SK-N-SH (cell line): ENCODE results near the gene UNC5B. TPM values are rescaled to one million over a fixed set of nuclear protein-coding genes. Genes with fewer than 3 reads are reported as not detected.

Experiments
- CTCF ChIA-PET: fragments of 300-600, 350-600 bp; formaldehyde crosslinking; extraction: SDS; loops from one replicate; lab custom pipeline; 2021; lab: Yijun Ruan, JAX
- POLR2A ChIA-PET: fragments of 350-600 bp; sonication (Branson Sonifier 250); formaldehyde crosslinking; extraction: SDS; loops from one replicate; lab custom pipeline; 2020; ENCODE audit warnings: antibody characterized with exemption, inconsistent platforms; lab: Yijun Ruan, JAX
- DNase-seq: peaks from one replicate; pipeline ENCODE4 v3.0.0; 2012
- H2AFZ ChIP-seq: fragments of 200-600 bp; sonication (generic); 2 replicates; pipeline ENCODE4 v1.8.1; 2016; ENCODE audit warnings: antibody characterized with exemption, mild to moderate bottlenecking, low read depth
- H3F3A ChIP-seq: fragments of 200-600 bp; sonication (generic); replicated peaks from 2 replicates; pipeline ENCODE3; 2016; ENCODE audit warnings: antibody characterized with exemption, mild to moderate bottlenecking; ENCODE audit not compliant: insufficient read depth
- H3K27ac ChIP-seq, 2 experiments: fragments of 200-500 bp in 1 of 2; fragments of 200-600 bp in 1 of 2; sonication (Bioruptor generic) in 1 of 2; sonication (generic), shearing (Covaris generic) in 1 of 2; 2 replicates each; pipeline versions ENCODE4 v1.5.1 to v1.6.1; 2014 to 2016; ENCODE audit warnings: low read depth in 2 of 2, inconsistent platforms in 1 of 2, low read length in 1 of 2, mild to moderate bottlenecking in 1 of 2, mixed read lengths in 1 of 2
- H3K27me3 ChIP-seq: fragments of 200-600 bp; sonication (generic), shearing (Covaris generic); 2 replicates; pipeline ENCODE4 v1.6.1; 2016; ENCODE audit warnings: mixed run types; ENCODE audit not compliant: insufficient read depth
- H3K36me3 ChIP-seq, 2 experiments: fragments of 200-500 bp in 1 of 2; fragments of 200-600 bp in 1 of 2; sonication (Bioruptor generic) in 1 of 2; sonication (generic) in 1 of 2; replicated peaks in 1 of 2; 2 replicates each; pipeline versions ENCODE3 to v1.5.1; 2014 to 2016; ENCODE audit warnings: low read length in 1 of 2, mild to moderate bottlenecking in 1 of 2; ENCODE audit not compliant: insufficient read depth in 2 of 2, control insufficient read depth in 1 of 2
- H3K4me1 ChIP-seq, 2 experiments: fragments of 200-500 bp in 1 of 2; fragments of 200-600 bp in 1 of 2; sonication (Bioruptor generic) in 1 of 2; sonication (generic), shearing (Covaris generic) in 1 of 2; 2 replicates each; pipeline versions ENCODE4 v1.5.1 to v1.6.1; 2014 to 2016; ENCODE audit warnings: low read depth in 1 of 2, low read length in 1 of 2, mixed run types in 1 of 2; ENCODE audit not compliant: insufficient read depth in 2 of 2, control insufficient read depth in 1 of 2
- H3K4me2 ChIP-seq: fragments of 200-600 bp; sonication (generic), shearing (Covaris generic); 2 replicates; pipeline ENCODE4 v1.6.1; 2017; ENCODE audit warnings: mixed run types
- H3K4me3 ChIP-seq, 2 experiments: fragments of 200-500 bp in 1 of 2; fragments of 200-600 bp in 1 of 2; sonication (Bioruptor generic) in 1 of 2; sonication (generic), shearing (Covaris generic) in 1 of 2; 2 replicates each; pipeline versions ENCODE4 v1.5.1 to v1.8.1; 2014 to 2016; ENCODE audit warnings: low read depth in 2 of 2, inconsistent platforms in 1 of 2, low read length in 1 of 2, mild to moderate bottlenecking in 1 of 2, mixed read lengths in 1 of 2, moderate library complexity in 1 of 2
- H3K79me2 ChIP-seq: fragments of 200-600 bp; sonication (generic); 2 replicates; pipeline ENCODE4 v1.8.1; 2017; ENCODE audit warnings: mild to moderate bottlenecking; ENCODE audit not compliant: insufficient read depth
- H3K9ac ChIP-seq: fragments of 200-600 bp; sonication (generic); 2 replicates; pipeline ENCODE4 v1.6.1; 2017; ENCODE audit warnings: mixed run types
- H3K9me2 ChIP-seq: fragments of 200-600 bp; sonication (generic); 2 replicates; pipeline ENCODE4 v1.6.1; 2017; ENCODE audit warnings: mixed run types
- H3K9me3 ChIP-seq: fragments of 200-600 bp; sonication (generic); 2 replicates; pipeline ENCODE4 v1.6.1; 2017; ENCODE audit warnings: mixed run types, mild to moderate bottlenecking, moderate library complexity
- H4K20me1 ChIP-seq: fragments of 200-600 bp; sonication (generic); 2 replicates; pipeline ENCODE4 v1.6.1; 2017; ENCODE audit warnings: mild to moderate bottlenecking, mixed run types; ENCODE audit not compliant: insufficient read depth
- CHD2 ChIP-seq: fragments of 150-350 bp; IDR thresholded peaks from 2 replicates; pipeline ENCODE4 v1.6.1; 2018; ENCODE audit warnings: low read length; ENCODE audit not compliant: partially characterized antibody
- FOXJ3 ChIP-seq: sonication (generic); formaldehyde crosslinking; IDR thresholded peaks from 2 replicates; pipeline ENCODE4 v1.5.1; 2020; ENCODE audit warnings: mild to moderate bottlenecking, missing genetic modification reagents
- GABPA ChIP-seq: IDR thresholded peaks from 2 replicates; pipeline ENCODE4 v1.4.0; 2012; ENCODE audit warnings: low read depth, mild to moderate bottlenecking
- GATA2 ChIP-seq: sonication (generic); formaldehyde crosslinking; IDR thresholded peaks from 2 replicates; pipeline ENCODE4 v1.5.0; 2020; ENCODE audit warnings: mild to moderate bottlenecking, missing genetic modification reagents
- JUND ChIP-seq: IDR thresholded peaks from 2 replicates; pipeline ENCODE4 v1.4.0; 2012
- MEF2A ChIP-seq: IDR thresholded peaks from 2 replicates; pipeline ENCODE4 v1.4.0; 2012; ENCODE audit warnings: low read depth, borderline replicate concordance
- NFIC ChIP-seq: IDR thresholded peaks from 2 replicates; pipeline ENCODE4 v1.4.0; 2012; ENCODE audit warnings: borderline replicate concordance
- NRF1 ChIP-seq: IDR thresholded peaks from 2 replicates; pipeline ENCODE4 v1.6.1; 2012; ENCODE audit warnings: low read depth, mild to moderate bottlenecking, low read length
- RAD21 ChIP-seq: IDR thresholded peaks from 2 replicates; pipeline ENCODE4 v1.6.1; 2012; ENCODE audit warnings: mild to moderate bottlenecking, low read length
- RCOR1 ChIP-seq: fragments of 150-350 bp; IDR thresholded peaks from 2 replicates; pipeline ENCODE4 v1.6.1; 2017; ENCODE audit warnings: antibody characterized with exemption, low read length
- RFX5 ChIP-seq: IDR thresholded peaks from 2 replicates; pipeline ENCODE4 v1.6.1; 2012; ENCODE audit warnings: mild to moderate bottlenecking, improper control_type of control experiment, low read length
- RXRA ChIP-seq: IDR thresholded peaks from 2 replicates; pipeline ENCODE4 v1.4.0; 2012; ENCODE audit warnings: low read depth, mild to moderate bottlenecking, borderline replicate concordance
- TCF12 ChIP-seq: IDR thresholded peaks from 2 replicates; pipeline ENCODE4 v1.4.0; 2012
- YY1 ChIP-seq: IDR thresholded peaks from 2 replicates; pipeline ENCODE4 v1.4.0; 2012; ENCODE audit warnings: low read depth, mild to moderate bottlenecking
- WGBS: methylation state at CpG from one replicate; pipeline ENCODE4 v1.1.6; 2017; ENCODE audit warnings: low lambda C conversion rate; 5-methylcytosine and 5-hydroxymethylcytosine counted together
- polyA plus RNA-seq, 3 experiments: library from polyadenylated mRNA; depleted of rRNA; stranded (reverse); fragments of >200 nt; gene quantifications; 2 replicates each; pipeline ENCODE4 v1.2.3, GENCODE V29; 2012
- TF ChIP-seq, protein P1 (sequence below): fragments of 150-350 bp; IDR thresholded peaks from 2 replicates; pipeline ENCODE4 v1.6.1; 2016; ENCODE audit warnings: mild to moderate bottlenecking, low read depth, low read length
- TF ChIP-seq, protein P2 (sequence below): IDR thresholded peaks from 2 replicates; pipeline ENCODE4; 2012
- TF ChIP-seq, protein P3 (sequence below): IDR thresholded peaks from 2 replicates; pipeline ENCODE4 v1.6.1; 2012; ENCODE audit warnings: mild to moderate bottlenecking, low read depth, low read length, moderate library complexity
- TF ChIP-seq, protein P4 (sequence below): IDR thresholded peaks from 2 replicates; pipeline ENCODE4 v1.4.0; 2012; ENCODE audit warnings: low read depth, borderline replicate concordance

UNC5B gene
- polyA plus RNA-seq, 1 of the 3 experiments (the other 2 are of a cell fraction), result 13.8 TPM

DNA sequence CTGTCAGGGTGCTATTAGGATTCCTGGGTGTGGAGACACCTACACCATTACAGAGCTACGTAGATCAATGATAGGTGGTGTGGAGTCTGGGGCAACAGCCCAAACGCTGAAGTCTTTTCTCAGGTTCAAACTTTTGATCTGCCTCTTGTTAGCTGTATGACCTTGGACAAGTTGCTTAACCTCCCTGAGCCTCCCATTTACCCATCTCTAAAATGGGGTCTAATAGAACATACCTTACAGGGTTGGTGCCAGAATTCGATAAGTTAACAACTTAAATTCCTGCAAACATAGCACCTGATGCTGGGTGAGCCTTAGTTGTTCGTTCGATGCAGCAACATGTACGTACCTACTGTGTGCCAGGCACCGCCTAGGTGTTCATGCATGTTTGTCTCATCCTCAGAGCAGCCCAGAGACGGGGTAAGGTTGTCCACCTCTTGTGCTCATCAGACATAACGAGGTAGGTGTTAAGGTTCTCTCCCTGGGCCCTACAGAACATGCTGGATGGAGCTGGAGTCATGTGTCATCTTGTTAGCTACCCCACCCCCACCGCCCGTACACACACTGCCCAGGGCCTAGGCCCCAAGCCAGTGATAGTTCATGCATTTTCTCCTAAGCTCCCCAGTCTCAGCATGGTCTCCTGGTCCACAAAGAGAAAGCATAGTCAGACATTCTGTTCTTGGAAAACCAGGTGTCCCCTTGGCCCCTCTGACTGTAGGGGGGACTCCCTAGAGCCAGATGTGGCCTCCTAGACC, 65.7 kb downstream of the UNC5B start:
- Histone ChIP-seq H3K4me2 (no peak overlapping the region), H3K36me3 (peaks cover 5 to 11% of the 10 kb centered on the region in 2 experiments), H3K9me3 (no peaks in the 10 kb centered on the region), H3K79me2 (peaks cover 55% of the 10 kb centered on the region), H3F3A (no peaks in the 10 kb centered on the region), H3K4me1 (peaks cover 0 to 74% of the 10 kb centered on the region in 2 experiments; a peak in 3 of 4 replicates), H3K4me3 (no peak overlapping the region; a peak in 1 of 4 replicates), H4K20me1 (peaks cover 80% of the 10 kb centered on the region; the same call in 1 of the 2 replicates), H3K9me2 (no peaks in the 10 kb centered on the region), H3K9ac (no peak overlapping the region), H3K27ac (peak overlapping the region in 1 of 2 experiments; percentile 99; a peak in 2 of 4 replicates), H3K27me3 (no peaks in the 10 kb centered on the region), H2AFZ (no peak overlapping the region)
- no peak for DNase-seq
- ChIA-PET CTCF (interaction anchor here (0.6 to 9.0 kb wide), 13 partner anchors 8 to 374 kb away, joined by 3 to 104 read pairs (median 7); partner anchors contain the start of gene UNC5B), POLR2A (interaction anchor here (1.4 to 4.4 kb wide), 15 partner anchors 12 to 387 kb away, joined by 3 to 39 read pairs (median 8); no protein-coding TSS in a partner anchor)
- 85% methylated on average over 8 of the region's 11 CpGs for WGBS
- no peak for TF ChIP-seq NFIC

DNA sequence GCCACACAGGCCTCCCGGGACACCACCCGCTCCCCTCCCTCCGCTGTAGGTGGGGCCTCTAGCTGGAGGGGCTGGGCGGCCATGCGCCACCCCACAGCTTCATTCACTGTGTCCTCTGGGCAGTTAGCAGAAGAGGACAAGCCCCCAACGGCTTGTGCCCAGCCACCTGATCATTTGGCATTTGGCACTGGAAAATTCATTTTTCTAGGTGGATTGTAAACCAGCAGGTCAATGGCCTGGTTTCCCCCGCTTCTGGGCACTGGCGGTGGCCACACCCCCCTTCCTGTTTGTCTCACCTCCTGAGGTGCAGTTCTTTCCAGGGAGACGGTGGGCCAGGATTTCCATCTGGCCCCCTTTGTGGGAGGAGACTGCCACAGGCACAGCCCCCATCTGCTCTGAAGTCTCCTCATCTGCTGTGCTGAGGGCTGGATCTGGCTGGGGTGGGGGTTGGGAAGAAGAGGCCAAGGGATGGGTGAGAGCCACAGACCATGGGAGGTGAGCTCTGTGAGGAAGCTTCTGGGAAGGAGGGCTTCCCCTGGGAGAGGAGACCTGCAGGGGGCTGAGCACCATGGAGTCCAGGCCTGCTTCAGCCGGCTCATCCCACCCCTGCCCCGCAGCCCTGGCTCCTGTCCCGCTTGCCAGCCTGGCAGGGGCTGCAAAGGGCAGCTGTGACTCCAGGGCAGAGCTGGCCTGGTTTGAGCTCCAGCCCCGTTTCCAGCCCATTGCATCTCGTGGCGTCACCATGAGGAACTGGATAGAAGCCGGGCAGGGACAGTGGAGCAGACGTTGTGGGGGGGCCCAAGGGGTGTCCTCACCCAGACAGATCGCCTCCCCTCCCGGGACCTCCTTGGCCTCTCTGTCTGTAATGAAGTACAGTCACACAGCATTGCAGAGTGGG, 66.6 kb downstream of the UNC5B start:
- peak overlapping the region in 1 of 2 experiments; percentile 99; a peak in 2 of 4 replicates for H3K27ac ChIP-seq
- no peaks in the 10 kb centered on the region for H3K9me2 ChIP-seq
- peaks cover 0 to 67% of the 10 kb centered on the region in 2 experiments; a peak in 3 of 4 replicates for H3K4me1 ChIP-seq
- H3K4me3 ChIP-seq, result no peak overlapping the region; a peak in 1 of 4 replicates
- no peaks in the 10 kb centered on the region for H3K27me3 ChIP-seq
- no peaks in the 10 kb centered on the region for H3F3A ChIP-seq
- H3K4me2 ChIP-seq, result no peak overlapping the region
- no peak overlapping the region for H2AFZ ChIP-seq
- WGBS, result 53% methylated on average over 8 of the region's 19 CpGs
- DNase-seq, result peak; percentile 90
- H3K9ac ChIP-seq, result no peak overlapping the region
- no peaks in the 10 kb centered on the region for H3K9me3 ChIP-seq
- peaks cover 79% of the 10 kb centered on the region; the same call in 1 of the 2 replicates for H4K20me1 ChIP-seq
- H3K36me3 ChIP-seq, result peaks cover 5 to 14% of the 10 kb centered on the region in 2 experiments
- ChIA-PET CTCF (interaction anchor here (0.6 to 9.0 kb wide), 14 partner anchors 9 to 375 kb away, joined by 3 to 104 read pairs (median 6); partner anchors contain the start of gene UNC5B), POLR2A (interaction anchor here (0.5 to 4.4 kb wide), 13 partner anchors 13 to 457 kb away, joined by 3 to 39 read pairs (median 7); partner anchors contain the start of gene UNC5B)
- peaks cover 46% of the 10 kb centered on the region for H3K79me2 ChIP-seq
- TF ChIP-seq, protein P1, sequence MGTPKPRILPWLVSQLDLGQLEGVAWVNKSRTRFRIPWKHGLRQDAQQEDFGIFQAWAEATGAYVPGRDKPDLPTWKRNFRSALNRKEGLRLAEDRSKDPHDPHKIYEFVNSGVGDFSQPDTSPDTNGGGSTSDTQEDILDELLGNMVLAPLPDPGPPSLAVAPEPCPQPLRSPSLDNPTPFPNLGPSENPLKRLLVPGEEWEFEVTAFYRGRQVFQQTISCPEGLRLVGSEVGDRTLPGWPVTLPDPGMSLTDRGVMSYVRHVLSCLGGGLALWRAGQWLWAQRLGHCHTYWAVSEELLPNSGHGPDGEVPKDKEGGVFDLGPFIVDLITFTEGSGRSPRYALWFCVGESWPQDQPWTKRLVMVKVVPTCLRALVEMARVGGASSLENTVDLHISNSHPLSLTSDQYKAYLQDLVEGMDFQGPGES, result no peak
- TF ChIP-seq RFX5 (no peak), RXRA (no peak), TCF12 (peak; percentile 5; the same call in 1 of the 2 replicates), GABPA (no peak), RAD21 (peak; percentile 23; the same call in 1 of the 2 replicates), RCOR1 (no peak; the same call in 1 of the 2 replicates), YY1 (no peak), NFIC (no peak), GATA2 (CRISPR knock-in tag) (peak; percentile 61), CHD2 (peak; percentile 72), JUND (no peak), FOXJ3 (CRISPR knock-in tag) (peak; percentile 88), MEF2A (no peak), NRF1 (no peak)
- TF ChIP-seq, protein P2, sequence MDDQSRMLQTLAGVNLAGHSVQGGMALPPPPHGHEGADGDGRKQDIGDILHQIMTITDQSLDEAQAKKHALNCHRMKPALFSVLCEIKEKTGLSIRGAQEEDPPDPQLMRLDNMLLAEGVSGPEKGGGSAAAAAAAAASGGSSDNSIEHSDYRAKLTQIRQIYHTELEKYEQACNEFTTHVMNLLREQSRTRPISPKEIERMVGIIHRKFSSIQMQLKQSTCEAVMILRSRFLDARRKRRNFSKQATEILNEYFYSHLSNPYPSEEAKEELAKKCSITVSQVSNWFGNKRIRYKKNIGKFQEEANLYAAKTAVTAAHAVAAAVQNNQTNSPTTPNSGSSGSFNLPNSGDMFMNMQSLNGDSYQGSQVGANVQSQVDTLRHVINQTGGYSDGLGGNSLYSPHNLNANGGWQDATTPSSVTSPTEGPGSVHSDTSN, result no peak
- TF ChIP-seq, protein P3, sequence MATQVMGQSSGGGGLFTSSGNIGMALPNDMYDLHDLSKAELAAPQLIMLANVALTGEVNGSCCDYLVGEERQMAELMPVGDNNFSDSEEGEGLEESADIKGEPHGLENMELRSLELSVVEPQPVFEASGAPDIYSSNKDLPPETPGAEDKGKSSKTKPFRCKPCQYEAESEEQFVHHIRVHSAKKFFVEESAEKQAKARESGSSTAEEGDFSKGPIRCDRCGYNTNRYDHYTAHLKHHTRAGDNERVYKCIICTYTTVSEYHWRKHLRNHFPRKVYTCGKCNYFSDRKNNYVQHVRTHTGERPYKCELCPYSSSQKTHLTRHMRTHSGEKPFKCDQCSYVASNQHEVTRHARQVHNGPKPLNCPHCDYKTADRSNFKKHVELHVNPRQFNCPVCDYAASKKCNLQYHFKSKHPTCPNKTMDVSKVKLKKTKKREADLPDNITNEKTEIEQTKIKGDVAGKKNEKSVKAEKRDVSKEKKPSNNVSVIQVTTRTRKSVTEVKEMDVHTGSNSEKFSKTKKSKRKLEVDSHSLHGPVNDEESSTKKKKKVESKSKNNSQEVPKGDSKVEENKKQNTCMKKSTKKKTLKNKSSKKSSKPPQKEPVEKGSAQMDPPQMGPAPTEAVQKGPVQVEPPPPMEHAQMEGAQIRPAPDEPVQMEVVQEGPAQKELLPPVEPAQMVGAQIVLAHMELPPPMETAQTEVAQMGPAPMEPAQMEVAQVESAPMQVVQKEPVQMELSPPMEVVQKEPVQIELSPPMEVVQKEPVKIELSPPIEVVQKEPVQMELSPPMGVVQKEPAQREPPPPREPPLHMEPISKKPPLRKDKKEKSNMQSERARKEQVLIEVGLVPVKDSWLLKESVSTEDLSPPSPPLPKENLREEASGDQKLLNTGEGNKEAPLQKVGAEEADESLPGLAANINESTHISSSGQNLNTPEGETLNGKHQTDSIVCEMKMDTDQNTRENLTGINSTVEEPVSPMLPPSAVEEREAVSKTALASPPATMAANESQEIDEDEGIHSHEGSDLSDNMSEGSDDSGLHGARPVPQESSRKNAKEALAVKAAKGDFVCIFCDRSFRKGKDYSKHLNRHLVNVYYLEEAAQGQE, result no peak
- TF ChIP-seq, protein P4, sequence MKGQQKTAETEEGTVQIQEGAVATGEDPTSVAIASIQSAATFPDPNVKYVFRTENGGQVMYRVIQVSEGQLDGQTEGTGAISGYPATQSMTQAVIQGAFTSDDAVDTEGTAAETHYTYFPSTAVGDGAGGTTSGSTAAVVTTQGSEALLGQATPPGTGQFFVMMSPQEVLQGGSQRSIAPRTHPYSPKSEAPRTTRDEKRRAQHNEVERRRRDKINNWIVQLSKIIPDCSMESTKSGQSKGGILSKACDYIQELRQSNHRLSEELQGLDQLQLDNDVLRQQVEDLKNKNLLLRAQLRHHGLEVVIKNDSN, result no peak
